NCI-H82 (cell line): ENCODE results near the gene SERPINB10.

Experiments
- DNase-seq: peaks from one replicate; lab custom pipeline; 2025; lab: John Stamatoyannopoulos, UW

SERPINB10 gene

GRCh38 chr18:63980896-63981460 lies 73.2 kb downstream of the SERPINB10 start:
- DNase-seq: no peak

- DNase-seq: no peak
These were observed 74.0 kb downstream of the SERPINB10 start for GRCh38 chr18:63981719-63982118.

DNA sequence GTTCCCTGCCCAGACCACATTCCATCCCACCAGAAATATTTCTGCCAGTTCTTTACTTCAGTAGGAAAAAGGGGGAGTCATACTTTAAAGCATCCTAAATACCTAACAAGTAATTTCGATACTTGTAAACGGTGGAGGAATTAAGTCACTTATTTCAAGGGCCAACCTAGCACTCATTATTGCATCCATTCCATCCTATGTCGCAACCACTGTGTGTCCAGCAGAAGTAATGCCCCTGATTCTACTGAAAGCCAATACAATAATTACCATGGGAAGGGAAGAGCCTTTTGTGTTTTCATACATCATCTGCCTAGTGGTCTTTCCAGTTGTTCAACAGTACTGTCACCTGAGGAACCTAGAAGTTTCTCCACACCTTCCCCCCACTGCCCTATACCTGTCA lies 74.6 kb downstream of the SERPINB10 start:
- no peak for DNase-seq
